KMS-11 (cell line): ENCODE data around the gene RABAC1.

Source experiments
- H2AFZ ChIP-seq: fragments of 200-600 bp; sonication (generic); 2 replicates; pipeline ENCODE4 v1.6.1; 2016; ENCODE audit warnings: antibody characterized with exemption, mixed run types, low read depth
- H3K27ac ChIP-seq: fragments of 200-600 bp; sonication (generic); 2 replicates; pipeline ENCODE4 v1.6.1; 2016; ENCODE audit warnings: mild to moderate bottlenecking, mixed run types
- H3K27me3 ChIP-seq: fragments of 200-600 bp; sonication (generic); 2 replicates; pipeline ENCODE4 v1.6.1; 2017; ENCODE audit warnings: mild to moderate bottlenecking, low read depth, mixed run types, moderate library complexity; ENCODE audit not compliant: insufficient read depth
- H3K36me3 ChIP-seq: fragments of 200-600 bp; sonication (generic); 2 replicates; pipeline ENCODE4 v1.6.1; 2017; ENCODE audit warnings: mild to moderate bottlenecking, mixed run types; ENCODE audit not compliant: insufficient read depth
- H3K4me1 ChIP-seq: fragments of 200-600 bp; sonication (generic); 2 replicates; pipeline ENCODE4 v1.6.1; 2016; ENCODE audit warnings: mild to moderate bottlenecking, low read depth, mixed run types; ENCODE audit not compliant: poor library complexity, severe bottlenecking
- H3K4me2 ChIP-seq: fragments of 200-600 bp; sonication (generic); 2 replicates; pipeline ENCODE4 v1.7.0; 2016; ENCODE audit warnings: mild to moderate bottlenecking, mixed run types
- H3K4me3 ChIP-seq: fragments of 200-600 bp; sonication (generic); IDR thresholded peaks from 2 replicates; pipeline ENCODE4 v1.6.1; 2017; ENCODE audit warnings: low read depth, low read length, mixed read lengths; ENCODE audit not compliant: insufficient read depth
- H3K79me2 ChIP-seq: fragments of 200-600 bp; sonication (generic); 2 replicates; pipeline ENCODE4 v1.6.1; 2016; ENCODE audit warnings: low read depth, mixed run types; ENCODE audit not compliant: insufficient read depth
- H3K9ac ChIP-seq: fragments of 200-600 bp; sonication (generic); 2 replicates; pipeline ENCODE4 v1.6.1; 2016; ENCODE audit warnings: mild to moderate bottlenecking, mixed run types
- H4K20me1 ChIP-seq: fragments of 200-600 bp; sonication (generic); 2 replicates; pipeline ENCODE4 v1.6.1; 2016; ENCODE audit warnings: mild to moderate bottlenecking, mixed run types; ENCODE audit not compliant: insufficient read depth
- CTCF ChIP-seq: fragments of 200-600 bp; sonication (generic); conservative IDR thresholded peaks from 2 replicates; pipeline ENCODE4 v1.6.1; 2017; ENCODE audit warnings: low read depth, mild to moderate bottlenecking, antibody characterized with exemption, low read length, moderate library complexity, mixed read lengths

RABAC1 gene

GRCh38 chr19:41999878-42000208 lies 40.7 kb upstream of the RABAC1 start:
- Histone ChIP-seq H3K4me2 (no peak overlapping the region), H3K27ac (no peak overlapping the region), H3K9ac (no peak overlapping the region), H3K4me3 (no peak overlapping the region), H3K4me1 (no peaks in the 10 kb centered on the region), H3K27me3 (peaks cover 89% of the 10 kb centered on the region), H3K79me2 (no peaks in the 10 kb centered on the region), H3K36me3 (no peaks in the 10 kb centered on the region), H2AFZ (no peak overlapping the region), H4K20me1 (no peaks in the 10 kb centered on the region)
- TF ChIP-seq CTCF: no peak

- Histone ChIP-seq H3K27ac (no peak overlapping the region), H3K4me2 (no peak overlapping the region), H3K36me3 (no peaks in the 10 kb centered on the region), H3K4me3 (no peak overlapping the region), H3K27me3 (peaks cover 87% of the 10 kb centered on the region), H3K79me2 (no peaks in the 10 kb centered on the region), H4K20me1 (no peaks in the 10 kb centered on the region), H3K9ac (no peak overlapping the region), H2AFZ (no peak overlapping the region), H3K4me1 (no peaks in the 10 kb centered on the region)
- TF ChIP-seq CTCF: no peak
Observed at GRCh38 chr19:41999071-41999877, 40.2 kb upstream of the RABAC1 start.

- Histone ChIP-seq H3K9ac (no peak overlapping the region), H3K79me2 (no peaks in the 10 kb centered on the region), H3K27me3 (peaks cover 81% of the 10 kb centered on the region), H3K4me2 (no peak overlapping the region), H4K20me1 (no peaks in the 10 kb centered on the region), H2AFZ (no peak overlapping the region), H3K27ac (no peak overlapping the region), H3K4me1 (no peaks in the 10 kb centered on the region), H3K4me3 (no peak overlapping the region), H3K36me3 (no peaks in the 10 kb centered on the region)
- TF ChIP-seq CTCF: no peak; the same call in 1 of the 2 replicates
Observed at GRCh38 chr19:41998246-41999020, 39.3 kb upstream of the RABAC1 start.

GRCh38 chr19:41997851-41998229 lies 38.7 kb upstream of the RABAC1 start:
- H3K4me3 ChIP-seq: no peak overlapping the region
- TF ChIP-seq CTCF: no peak
- H4K20me1 ChIP-seq: no peaks in the 10 kb centered on the region
- no peaks in the 10 kb centered on the region for H3K4me1 ChIP-seq
- peaks cover 77% of the 10 kb centered on the region for H3K27me3 ChIP-seq
- no peak overlapping the region for H3K4me2 ChIP-seq
- H3K27ac ChIP-seq: no peak overlapping the region
- H2AFZ ChIP-seq: no peak overlapping the region
- H3K79me2 ChIP-seq: no peaks in the 10 kb centered on the region
- no peak overlapping the region for H3K9ac ChIP-seq
- H3K36me3 ChIP-seq: no peaks in the 10 kb centered on the region
